PFSK-1 (cell line): Measurements from ENCODE around the gene PRX.

Experiments used
- FOXP2 ChIP-seq: optimal IDR thresholded peaks from 2 replicates; pipeline ENCODE3; 2011; ENCODE audit warnings: borderline replicate concordance, control low read depth, inconsistent platforms; ENCODE audit not compliant: insufficient read depth; ENCODE audit errors: extremely low read length, extremely low read depth
- POLR2AphosphoS5 ChIP-seq: IDR thresholded peaks from 2 replicates; pipeline ENCODE4 v1.6.1; 2012; ENCODE audit warnings: low read depth, mild to moderate bottlenecking, control low read depth, low read length, moderate library complexity
- REST ChIP-seq, 2 experiments: IDR thresholded peaks; 2 replicates each; pipeline versions ENCODE4 v1.6.1 to v1.8.0; 2011 to 2012; ENCODE audit warnings: low read depth in 2 of 2, low read length in 2 of 2, control low read depth in 1 of 2, inconsistent platforms in 1 of 2, mild to moderate bottlenecking in 1 of 2, moderate library complexity in 1 of 2; ENCODE audit not compliant: insufficient read depth in 1 of 2
- SIN3A ChIP-seq: IDR thresholded peaks from 2 replicates; pipeline ENCODE4 v1.6.1; 2012; ENCODE audit warnings: mild to moderate bottlenecking, low read length, moderate library complexity, borderline replicate concordance; ENCODE audit not compliant: insufficient read depth
- TAF1 ChIP-seq: IDR thresholded peaks from 2 replicates; pipeline ENCODE4 v1.6.1; 2012; ENCODE audit warnings: low read length, control low read depth, borderline replicate concordance; ENCODE audit not compliant: insufficient read depth

PRX gene

GRCh38 chr19:40383668-40384248, 29.4 kb downstream of the PRX start:
- no peak for TF ChIP-seq SIN3A
- no peak for TF ChIP-seq REST (IDR thresholded peaks at IDR 0.05; ENCODE audit: insufficient read depth in 1 of 2, low read depth in 2 of 2, low read length in 2 of 2)
- no peak for TF ChIP-seq TAF1
- no peak for TF ChIP-seq POLR2AphosphoS5
- TF ChIP-seq FOXP2: no peak

GRCh38 chr19:40381321-40381720, 31.9 kb downstream of the PRX start:
- TF ChIP-seq REST (IDR thresholded peaks at IDR 0.05; ENCODE audit: insufficient read depth in 1 of 2, low read depth in 2 of 2, low read length in 2 of 2): no peak
- no peak for TF ChIP-seq POLR2AphosphoS5
- TF ChIP-seq SIN3A: no peak
- no peak for TF ChIP-seq FOXP2
- TF ChIP-seq TAF1: no peak

- TF ChIP-seq REST (IDR thresholded peaks at IDR 0.05; ENCODE audit: insufficient read depth in 1 of 2, low read depth in 2 of 2, low read length in 2 of 2): no peak
- TF ChIP-seq FOXP2: no peak
- no peak for TF ChIP-seq TAF1
- no peak for TF ChIP-seq SIN3A
- TF ChIP-seq POLR2AphosphoS5: no peak
Observed at GRCh38 chr19:40380199-40381037, 32.8 kb downstream of the PRX start.

GRCh38 chr19:40379446-40380198, 33.6 kb downstream of the PRX start:
- TF ChIP-seq TAF1: no peak

GRCh38 chr19:40378509-40378908, 34.7 kb downstream of the PRX start:
- TF ChIP-seq POLR2AphosphoS5: no peak
- no peak for TF ChIP-seq REST (IDR thresholded peaks at IDR 0.05; ENCODE audit: insufficient read depth in 1 of 2, low read depth in 2 of 2, low read length in 2 of 2)
- TF ChIP-seq FOXP2: no peak
- TF ChIP-seq SIN3A: no peak
- TF ChIP-seq TAF1: no peak
